ENCODE measurements around the gene DDC.
"Not testable (repeated sequence)": the region's sequence is repeated elsewhere in the genome, so short reads cannot be mapped to it uniquely, and the experiment has no call there.

The DDC gene

DNA sequence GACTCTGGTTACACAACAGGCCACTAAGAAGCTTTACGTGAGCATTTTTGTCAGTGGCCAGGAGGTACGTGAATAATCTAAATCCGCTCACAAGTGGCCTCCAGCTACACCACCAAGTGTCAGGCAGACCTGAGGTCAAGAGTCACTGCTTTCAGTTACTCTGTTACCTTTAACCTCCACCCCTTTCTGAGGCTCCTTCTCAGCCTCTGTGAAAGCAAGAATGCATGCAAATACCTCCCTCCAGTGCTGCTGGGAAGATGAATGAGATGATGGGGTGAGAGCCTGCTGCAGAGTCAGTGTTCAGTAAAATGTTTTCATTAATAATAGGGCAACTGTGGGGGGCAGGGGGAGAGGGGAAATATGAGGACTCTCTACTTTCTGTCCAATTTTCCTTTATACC is 11.2 kb downstream of the DDC start:
- H3K4me3 ChIP-seq (ENCODE audit: low read depth, low read length), result no peak overlapping the region
- POLR2A ChIA-PET, result no interaction called here
- CTCF ChIA-PET, result no interaction called here
- DNase-seq (ENCODE audit: low read depth, low spot score), result no peak
- TF ChIP-seq, protein P1, sequence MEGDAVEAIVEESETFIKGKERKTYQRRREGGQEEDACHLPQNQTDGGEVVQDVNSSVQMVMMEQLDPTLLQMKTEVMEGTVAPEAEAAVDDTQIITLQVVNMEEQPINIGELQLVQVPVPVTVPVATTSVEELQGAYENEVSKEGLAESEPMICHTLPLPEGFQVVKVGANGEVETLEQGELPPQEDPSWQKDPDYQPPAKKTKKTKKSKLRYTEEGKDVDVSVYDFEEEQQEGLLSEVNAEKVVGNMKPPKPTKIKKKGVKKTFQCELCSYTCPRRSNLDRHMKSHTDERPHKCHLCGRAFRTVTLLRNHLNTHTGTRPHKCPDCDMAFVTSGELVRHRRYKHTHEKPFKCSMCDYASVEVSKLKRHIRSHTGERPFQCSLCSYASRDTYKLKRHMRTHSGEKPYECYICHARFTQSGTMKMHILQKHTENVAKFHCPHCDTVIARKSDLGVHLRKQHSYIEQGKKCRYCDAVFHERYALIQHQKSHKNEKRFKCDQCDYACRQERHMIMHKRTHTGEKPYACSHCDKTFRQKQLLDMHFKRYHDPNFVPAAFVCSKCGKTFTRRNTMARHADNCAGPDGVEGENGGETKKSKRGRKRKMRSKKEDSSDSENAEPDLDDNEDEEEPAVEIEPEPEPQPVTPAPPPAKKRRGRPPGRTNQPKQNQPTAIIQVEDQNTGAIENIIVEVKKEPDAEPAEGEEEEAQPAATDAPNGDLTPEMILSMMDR (IDR thresholded peaks at IDR 0.05; ENCODE audit: insufficient read depth, low read length, missing control alignments), result no peak

DNA sequence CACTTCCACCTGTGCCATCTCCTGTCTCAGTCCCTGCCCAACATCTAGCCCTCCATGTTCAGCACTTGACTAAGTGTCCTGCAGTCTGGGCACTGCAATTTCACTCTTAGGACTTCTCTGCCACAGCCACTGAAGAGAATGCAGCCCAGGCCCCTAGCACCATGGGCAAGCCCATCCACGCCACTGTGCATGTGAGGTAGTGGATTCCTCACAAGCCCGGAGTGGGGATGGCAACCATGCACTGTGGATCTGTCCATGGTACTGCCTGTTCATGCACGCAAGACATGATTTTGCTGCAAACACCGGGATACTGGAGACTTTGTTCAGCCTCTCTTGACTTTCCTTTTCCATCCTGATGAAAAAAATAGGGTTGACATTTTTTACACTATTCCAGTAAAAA is 12.3 kb downstream of the DDC start:
- no peak for DNase-seq (ENCODE audit: low read depth, low spot score)
- no peak overlapping the region for H3K4me3 ChIP-seq (ENCODE audit: low read depth, low read length)
- TF ChIP-seq, protein P1 (IDR thresholded peaks at IDR 0.05; ENCODE audit: insufficient read depth, low read length, missing control alignments), result no peak
- ChIA-PET CTCF (no interaction called here), POLR2A (no interaction called here)

DNA sequence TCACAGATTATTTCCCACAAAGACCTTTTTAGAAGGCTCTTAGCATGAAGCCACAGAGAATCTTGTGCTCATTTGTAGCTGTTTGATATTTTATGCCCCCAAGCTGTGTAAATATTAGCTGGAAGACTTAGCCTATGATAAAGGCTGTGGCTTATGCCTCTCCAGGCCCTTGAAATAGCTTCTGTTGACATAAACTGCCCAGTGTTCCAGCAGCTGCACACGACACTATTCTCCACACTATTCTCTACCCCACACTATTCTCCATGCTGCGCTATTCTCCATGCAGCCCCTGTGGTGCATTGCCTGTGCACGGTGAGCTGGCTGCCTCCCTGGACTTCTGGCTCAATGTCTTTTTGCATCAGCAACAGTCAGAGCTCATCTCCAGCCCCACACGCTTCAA is 13.1 kb downstream of the DDC start:
- no peak for DNase-seq (ENCODE audit: low read depth, low spot score)
- TF ChIP-seq, protein P1 (IDR thresholded peaks at IDR 0.05; ENCODE audit: insufficient read depth, low read length, missing control alignments), result no peak
- no peak overlapping the region for H3K4me3 ChIP-seq (ENCODE audit: low read depth, low read length)
- CTCF ChIA-PET, result no interaction called here
- POLR2A ChIA-PET, result no interaction called here

- H3K4me3 ChIP-seq (ENCODE audit: low read depth, low read length); DNase-seq (ENCODE audit: low read depth, low spot score); POLR2A ChIA-PET; CTCF ChIA-PET: not testable (repeated sequence)
These were observed 19.6 kb downstream of the DDC start for GRCh38 chr7:50545613-50546012.

DNA sequence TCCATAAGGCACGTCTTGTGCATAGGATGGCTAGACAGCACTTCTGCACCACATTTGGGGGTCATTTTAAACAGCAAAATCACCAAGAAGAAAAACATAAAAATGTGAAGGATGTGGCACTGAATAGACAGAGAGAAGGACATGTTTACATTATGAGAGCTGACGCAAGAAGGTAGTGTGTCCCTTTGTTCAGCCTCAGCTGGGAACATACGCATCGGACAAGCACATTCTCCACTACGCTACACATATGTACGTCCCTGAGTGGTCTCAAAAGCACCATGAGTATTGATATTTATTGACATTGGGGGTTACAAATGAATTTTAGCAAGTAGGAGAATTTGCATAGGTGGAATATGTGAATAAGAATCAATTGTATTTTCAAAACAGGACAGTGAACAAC is 20.2 kb downstream of the DDC start:
- CTCF ChIA-PET, result no interaction called here
- POLR2A ChIA-PET, result no interaction called here
- DNase-seq (ENCODE audit: low read depth, low spot score), result no peak
- TF ChIP-seq, protein P1 (IDR thresholded peaks at IDR 0.05; ENCODE audit: insufficient read depth, low read length, missing control alignments), result no peak
- H3K4me3 ChIP-seq (ENCODE audit: low read depth, low read length), result no peak overlapping the region

DNA sequence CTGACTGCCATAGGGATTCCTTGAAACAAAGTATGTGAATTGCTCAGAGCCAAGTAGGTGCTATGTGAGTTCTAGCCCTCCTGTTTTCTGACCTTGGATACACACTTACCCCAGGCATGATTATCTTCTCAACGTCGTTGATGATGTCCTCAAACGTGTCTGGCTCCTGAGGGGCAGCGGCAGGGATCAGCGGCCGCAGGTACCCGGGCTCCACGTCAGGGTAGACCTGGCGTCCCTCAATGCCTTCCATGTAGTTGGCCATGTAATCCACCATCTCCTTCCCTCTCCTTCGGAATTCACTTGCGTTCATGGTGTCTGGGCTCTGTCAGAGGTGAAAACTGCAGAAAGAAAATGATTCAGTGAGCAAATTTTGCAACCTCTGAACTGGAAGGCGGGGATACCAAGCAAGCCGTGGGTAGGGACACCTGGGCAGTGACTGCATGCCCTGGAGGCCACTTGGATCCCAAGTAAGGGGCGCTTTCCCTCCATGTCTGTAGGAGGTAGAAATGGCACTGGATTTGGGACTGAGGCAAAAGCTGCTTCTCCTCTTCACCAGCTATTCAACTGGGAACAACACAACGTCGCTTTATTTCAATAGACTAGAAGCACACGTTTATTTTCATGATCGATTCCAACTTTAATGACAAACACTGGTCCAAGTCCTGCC is 21.3 kb downstream of the DDC start:
- POLR2A ChIA-PET, result no interaction called here

DNA sequence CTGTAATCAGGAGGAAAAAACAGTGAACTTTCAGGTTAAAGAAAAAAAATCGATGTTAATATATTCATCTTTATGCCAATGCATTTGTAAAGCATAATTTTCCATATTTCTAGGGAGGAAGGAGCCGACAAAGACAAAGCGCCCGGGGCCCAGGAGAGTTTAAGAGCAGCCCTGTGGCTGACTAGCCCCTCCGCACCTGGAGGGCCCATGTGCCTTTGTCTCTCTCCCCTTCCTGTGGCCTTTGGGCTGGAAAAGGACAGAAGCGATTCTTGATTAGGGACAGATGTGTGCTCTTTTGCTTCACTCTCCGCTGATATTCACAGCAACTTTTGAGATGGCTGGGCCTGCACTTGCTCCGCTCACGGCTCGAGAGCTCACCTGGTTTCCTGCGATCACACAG is 23.1 kb downstream of the DDC start:
- no peak for DNase-seq (ENCODE audit: low read depth, low spot score)
- no peak overlapping the region for H3K4me3 ChIP-seq (ENCODE audit: low read depth, low read length)
- ChIA-PET POLR2A (no interaction called here), CTCF (interaction anchor here (1.3 kb wide), 1 partner anchor 620 kb away, joined by 3 read pairs; no protein-coding TSS in a partner anchor)
- TF ChIP-seq, protein P1 (IDR thresholded peaks at IDR 0.05; ENCODE audit: insufficient read depth, low read length, missing control alignments), result no peak

More for the DNA sequence above, 21.3 kb downstream of the DDC start:
- CTCF ChIA-PET, result no interaction called here
- DNase-seq (ENCODE audit: low read depth, low spot score), result no peak
- H3K4me3 ChIP-seq (ENCODE audit: low read depth, low read length), result no peak overlapping the region
- TF ChIP-seq, protein P1 (IDR thresholded peaks at IDR 0.05; ENCODE audit: insufficient read depth, low read length, missing control alignments), result no peak
